Measurements from ENCODE around the gene STT3A. TPM values are rescaled to one million over a fixed set of nuclear protein-coding genes. Genes with fewer than 3 reads are reported as not detected.

STT3A gene
- total RNA-seq, 1 experiment from 2014 or later: 169 TPM

DNA sequence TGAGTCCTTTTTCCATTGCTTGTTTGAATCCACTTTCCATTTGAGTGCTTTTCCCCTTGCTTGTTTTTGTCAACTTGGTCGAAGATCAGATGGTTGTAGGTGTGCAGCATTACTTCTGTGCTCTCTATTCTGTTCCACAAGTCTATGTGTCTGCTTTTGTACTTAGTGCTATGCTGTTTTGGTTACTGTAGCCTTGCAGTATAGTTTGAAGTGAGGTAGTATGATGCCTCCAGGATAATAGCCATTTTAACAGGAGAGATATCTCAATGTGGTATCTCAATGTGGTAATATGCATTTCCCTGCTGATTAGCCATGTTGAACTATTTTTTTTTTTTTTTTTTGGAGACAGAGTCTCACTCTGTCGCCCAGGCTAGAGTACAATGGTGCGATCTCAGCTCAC lies 71.3 kb downstream of the STT3A start:
- DNase-seq (ENCODE audit: low read depth): no peak

DNA sequence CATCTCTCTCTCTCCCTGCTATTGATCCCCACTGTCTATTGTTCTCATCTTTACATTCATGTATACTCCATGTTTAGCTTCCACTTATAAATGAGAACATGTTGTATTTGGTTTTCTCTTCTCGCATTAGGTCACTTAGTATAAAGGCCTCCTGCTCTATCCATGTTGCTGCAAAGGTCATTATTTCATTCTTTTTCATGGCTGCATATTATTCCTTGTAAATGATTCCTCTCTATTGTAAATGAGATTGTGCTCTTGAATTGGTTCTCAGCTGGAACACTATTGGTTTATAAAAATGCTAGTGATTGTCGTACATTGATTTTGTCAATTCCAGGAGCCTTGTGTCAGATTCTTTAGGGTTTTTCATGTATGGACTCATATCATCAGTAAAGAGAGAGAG lies 74.5 kb downstream of the STT3A start:
- DNase-seq (ENCODE audit: low read depth): no peak

DNA sequence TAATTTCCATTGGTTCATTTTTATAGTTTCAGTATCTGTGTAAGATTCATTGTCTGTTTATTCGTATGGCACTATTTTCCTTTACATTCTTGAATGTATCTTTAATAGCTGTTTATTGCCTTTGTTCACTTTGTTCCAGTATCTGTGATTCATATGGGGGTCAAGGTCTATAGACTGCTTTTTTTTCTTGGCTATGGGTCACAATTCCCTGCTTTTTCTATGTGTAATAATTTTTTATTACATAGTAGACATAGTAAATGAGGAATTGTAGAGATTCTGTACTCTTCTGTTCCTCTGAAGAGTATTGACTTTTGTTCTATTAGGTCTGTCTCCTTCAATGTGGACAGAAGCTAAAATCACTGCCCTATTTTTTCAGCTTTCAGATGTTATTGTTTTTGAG lies 77.5 kb downstream of the STT3A start:
- DNase-seq (ENCODE audit: low read depth): no peak

DNA sequence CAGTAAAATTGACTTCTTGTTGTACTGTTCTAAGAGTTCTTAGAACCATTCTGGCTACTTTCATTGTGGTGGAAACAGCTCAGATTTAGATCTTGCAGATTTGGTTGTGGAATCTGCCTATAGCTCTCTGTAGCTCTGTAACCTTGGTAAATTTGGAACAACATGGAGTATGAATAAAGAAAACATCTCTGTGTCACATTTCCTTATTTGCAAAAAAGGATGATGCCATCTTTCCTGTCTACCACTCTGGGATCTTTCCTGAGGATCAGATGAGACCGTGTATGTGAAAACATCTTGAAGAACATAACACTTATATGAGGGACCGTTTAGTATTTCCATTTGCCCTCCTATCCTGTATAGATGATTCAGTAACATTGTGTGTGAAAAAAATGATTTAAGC lies 78.9 kb downstream of the STT3A start:
- no peak for DNase-seq (ENCODE audit: low read depth)

Other genes starting within 250 kb of the STT3A start
- 32.6 and 38.6 TPM in 2 replicates for gene FEZ1, start 96.6 kb upstream of the STT3A start, total RNA-seq (2014; rRNA removed; shearing (Covaris generic))
- 128 and 166 TPM in 2 replicates for gene EI24, start 23.4 kb upstream of the STT3A start, total RNA-seq (2014; rRNA removed; shearing (Covaris generic))
- 64.8 and 65.3 TPM in 2 replicates for gene CHEK1, start 32.3 kb downstream of the STT3A start, total RNA-seq (2014; rRNA removed; shearing (Covaris generic))
- gene ACRV1, start 88.0 kb downstream of the STT3A start, total RNA-seq (2014; rRNA removed; shearing (Covaris generic)): 1.4 TPM in 1 of 2 replicates, not detected in the other
- not detected in 2 replicates for gene PATE1, start 153.4 kb downstream of the STT3A start, total RNA-seq (2014; rRNA removed; shearing (Covaris generic))
- 0.29 TPM in 1 of 2 replicates, not detected in the other for gene PATE2, start 186.0 kb downstream of the STT3A start, total RNA-seq (2014; rRNA removed; shearing (Covaris generic))
- not detected in 2 replicates for gene PATE3, start 195.3 kb downstream of the STT3A start, total RNA-seq (2014; rRNA removed; shearing (Covaris generic))
- not detected in 2 replicates for gene PATE4, start 240.5 kb downstream of the STT3A start, total RNA-seq (2014; rRNA removed; shearing (Covaris generic))